MCF 10A (cell line): Measurements from ENCODE around the gene TRIM9. TPM values are rescaled to one million over a fixed set of nuclear protein-coding genes. Genes with fewer than 3 reads are reported as not detected.

ENCODE experiments used
- BruUV-seq: library from RNA; stranded (reverse); fragments of 400-500 nt; replicated peaks from 2 replicates; lab custom pipeline; 2021; lab: Mats Ljungman, UMichigan
- CTCF ChIA-PET: fragments of 300-600 bp; sonication (Branson Sonifier 250); formaldehyde crosslinking; extraction: SDS; loops from one replicate; lab custom pipeline; 2021; ENCODE audit warnings: antibody characterized with exemption, inconsistent platforms; lab: Yijun Ruan, JAX
- POLR2A ChIA-PET: fragments of 300-600, 350-650 bp; sonication (Branson Sonifier 250); formaldehyde crosslinking; extraction: SDS; loops from one replicate; lab custom pipeline; 2020; ENCODE audit warnings: antibody characterized with exemption, inconsistent platforms; lab: Yijun Ruan, JAX
- DNase-seq: peaks from one replicate; pipeline ENCODE4 v3.0.0-alpha.2; 2018; ENCODE audit not compliant: unreplicated experiment
- H3K27ac Mint-ChIP-seq: one replicate; pipeline ENCODE4 v1.8.0; 2022; ENCODE audit warnings: mild to moderate bottlenecking, low read depth, mixed read lengths; ENCODE audit not compliant: unreplicated experiment
- H3K27me3 Mint-ChIP-seq: one replicate; pipeline ENCODE4 v1.8.0; 2022; ENCODE audit warnings: mixed read lengths; ENCODE audit not compliant: insufficient read depth, unreplicated experiment
- H3K36me3 Mint-ChIP-seq: one replicate; pipeline ENCODE4 v1.8.0; 2022; ENCODE audit warnings: mild to moderate bottlenecking, moderate library complexity, mixed read lengths; ENCODE audit not compliant: insufficient read depth, unreplicated experiment
- H3K4me1 Mint-ChIP-seq: one replicate; pipeline ENCODE4 v1.8.0; 2022; ENCODE audit warnings: mixed read lengths; ENCODE audit not compliant: insufficient read depth, unreplicated experiment
- H3K4me3 Mint-ChIP-seq: one replicate; pipeline ENCODE4 v1.8.0; 2022; ENCODE audit warnings: mild to moderate bottlenecking, moderate library complexity, mixed read lengths; ENCODE audit not compliant: unreplicated experiment
- H3K9me3 Mint-ChIP-seq: one replicate; pipeline ENCODE4 v1.8.0; 2022; ENCODE audit warnings: mixed read lengths; ENCODE audit not compliant: unreplicated experiment
- intact Hi-C: fragments of 100-400 bp; cut with micrococcal nuclease; formaldehyde crosslinking; loops from 2 replicates; pipeline ENCODE4 v1.14.1; 2022
- total RNA-seq: library from RNA; stranded (reverse); gene quantifications from 2 replicates; pipeline ENCODE4 v1.2.3, GENCODE V29; 2022
- TF ChIP-seq, protein P1 (sequence below): fragments of 200-600 bp; IDR thresholded peaks from one replicate; pipeline ENCODE4 v1.8.0; 2022; ENCODE audit warnings: antibody characterized with exemption, mild to moderate bottlenecking; ENCODE audit not compliant: unreplicated experiment

The TRIM9 gene
- total RNA-seq, 1 experiment from 2014 or later = 0.19 TPM

DNA sequence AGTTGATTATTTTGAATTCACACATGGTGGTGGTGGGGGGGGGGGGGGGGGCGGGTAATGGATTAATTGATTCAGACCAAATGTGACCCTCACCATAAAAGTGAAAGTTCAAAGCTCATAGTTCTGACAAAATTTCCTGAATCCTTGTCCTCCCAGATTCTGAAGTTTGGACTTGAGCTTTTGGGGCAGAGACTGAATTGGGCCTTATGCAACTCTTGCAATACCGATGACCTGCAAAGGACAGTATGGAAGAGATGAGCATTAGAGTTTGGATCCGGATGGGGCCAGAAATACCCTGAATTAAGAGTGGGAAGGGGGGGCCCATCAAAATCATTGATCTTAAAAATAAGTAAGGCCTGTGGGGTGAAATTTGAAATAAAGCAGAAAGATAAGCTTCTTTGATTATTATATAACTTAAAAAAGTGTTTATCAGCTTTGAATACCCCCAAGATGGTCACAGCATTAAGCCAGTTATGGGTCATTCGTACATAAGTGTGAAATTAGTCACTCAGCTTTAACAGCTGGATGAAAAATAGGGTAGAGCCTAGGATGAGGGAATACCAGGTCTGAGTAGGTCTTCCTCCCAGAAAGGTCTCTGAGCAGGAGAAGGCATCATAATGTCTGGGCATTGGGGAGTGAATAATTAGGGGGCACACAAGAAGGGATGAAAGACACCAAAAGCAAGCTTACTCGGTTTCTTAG, 148.5 kb downstream of the TRIM9 start:
- POLR2A ChIA-PET = interaction anchor here (0.5 to 1.1 kb wide), 2 partner anchors 9 to 12 kb away, joined by 3 to 4 read pairs; no protein-coding TSS in a partner anchor
- DNase-seq = no peak

DNA sequence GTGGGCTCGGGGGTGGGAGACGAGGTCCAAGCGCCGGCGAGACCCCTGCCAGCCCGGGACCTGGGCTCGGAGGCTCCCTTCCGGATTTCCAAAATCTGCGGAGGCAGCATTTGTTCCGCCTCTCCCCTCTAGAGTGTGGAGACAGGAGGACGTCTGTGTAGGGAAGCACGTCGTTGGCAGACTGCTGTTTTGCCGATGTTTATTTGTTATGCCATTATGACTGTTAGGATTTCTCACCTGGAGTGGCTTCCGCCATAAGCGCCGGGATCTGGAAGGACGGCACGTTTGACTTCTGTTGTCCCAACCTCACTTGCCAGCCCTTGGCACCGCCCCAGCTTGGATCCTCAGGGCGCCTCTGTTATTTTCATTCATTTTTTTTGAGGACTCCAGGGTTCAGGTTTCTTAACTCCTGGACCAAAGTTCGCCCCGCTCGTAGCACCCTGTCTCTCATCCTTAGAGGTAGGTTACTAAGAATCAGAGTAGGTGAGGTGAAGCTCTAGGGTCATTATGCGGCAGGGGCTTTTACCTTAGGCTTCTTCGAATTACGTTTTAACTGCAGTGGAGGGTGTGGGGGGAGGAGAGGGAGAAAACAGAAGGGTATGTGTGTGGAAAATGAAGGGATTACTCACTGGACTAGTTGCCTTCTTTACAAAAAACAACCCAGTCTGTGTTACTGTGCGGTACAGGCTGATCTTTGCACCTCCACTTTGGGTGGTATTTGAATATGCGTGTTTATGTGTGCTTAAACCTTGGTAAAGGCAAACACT, 150.1 kb downstream of the TRIM9 start:
- ChIA-PET CTCF (interaction anchor here (0.6 to 0.9 kb wide), 3 partner anchors 9 to 268 kb away, joined by 4 to 5 read pairs (median 4); no protein-coding TSS in a partner anchor), POLR2A (interaction anchor here (0.6 to 2.6 kb wide), 13 partner anchors 10 to 1075 kb away, joined by 3 to 17 read pairs (median 5); partner anchors contain the start of genes NIN, SAV1 and TMX1)
- Mint-ChIP-seq H3K4me3 (peak overlapping the region; percentile 86), H3K4me1 (peaks cover 33% of the 10 kb centered on the region), H3K36me3 (no peaks in the 10 kb centered on the region), H3K27me3 (no peaks in the 10 kb centered on the region), H3K27ac (peak overlapping the region; percentile 82), H3K9me3 (no peaks in the 10 kb centered on the region)
- TF ChIP-seq, protein P1, sequence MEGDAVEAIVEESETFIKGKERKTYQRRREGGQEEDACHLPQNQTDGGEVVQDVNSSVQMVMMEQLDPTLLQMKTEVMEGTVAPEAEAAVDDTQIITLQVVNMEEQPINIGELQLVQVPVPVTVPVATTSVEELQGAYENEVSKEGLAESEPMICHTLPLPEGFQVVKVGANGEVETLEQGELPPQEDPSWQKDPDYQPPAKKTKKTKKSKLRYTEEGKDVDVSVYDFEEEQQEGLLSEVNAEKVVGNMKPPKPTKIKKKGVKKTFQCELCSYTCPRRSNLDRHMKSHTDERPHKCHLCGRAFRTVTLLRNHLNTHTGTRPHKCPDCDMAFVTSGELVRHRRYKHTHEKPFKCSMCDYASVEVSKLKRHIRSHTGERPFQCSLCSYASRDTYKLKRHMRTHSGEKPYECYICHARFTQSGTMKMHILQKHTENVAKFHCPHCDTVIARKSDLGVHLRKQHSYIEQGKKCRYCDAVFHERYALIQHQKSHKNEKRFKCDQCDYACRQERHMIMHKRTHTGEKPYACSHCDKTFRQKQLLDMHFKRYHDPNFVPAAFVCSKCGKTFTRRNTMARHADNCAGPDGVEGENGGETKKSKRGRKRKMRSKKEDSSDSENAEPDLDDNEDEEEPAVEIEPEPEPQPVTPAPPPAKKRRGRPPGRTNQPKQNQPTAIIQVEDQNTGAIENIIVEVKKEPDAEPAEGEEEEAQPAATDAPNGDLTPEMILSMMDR = no peak
- peak; percentile 75 for DNase-seq
- TSS peak; percentile 39 for BruUV-seq
- intact Hi-C loops = no loop called here

More for the DNA sequence above, 148.5 kb downstream of the TRIM9 start:
- no peak overlapping the region for H3K27ac Mint-ChIP-seq
- H3K9me3 Mint-ChIP-seq = no peaks in the 10 kb centered on the region
- H3K36me3 Mint-ChIP-seq = no peaks in the 10 kb centered on the region
- H3K27me3 Mint-ChIP-seq = no peaks in the 10 kb centered on the region
- H3K4me1 Mint-ChIP-seq = peaks cover 25% of the 10 kb centered on the region
- no peak overlapping the region for H3K4me3 Mint-ChIP-seq
- no TSS peak for BruUV-seq
- intact Hi-C loops = no loop called here
- CTCF ChIA-PET = interaction anchor here (0.7 to 1.1 kb wide), 6 partner anchors 9 to 183 kb away, joined by 3 to 5 read pairs (median 4); no protein-coding TSS in a partner anchor
- TF ChIP-seq, protein P1 = no peak

DNA sequence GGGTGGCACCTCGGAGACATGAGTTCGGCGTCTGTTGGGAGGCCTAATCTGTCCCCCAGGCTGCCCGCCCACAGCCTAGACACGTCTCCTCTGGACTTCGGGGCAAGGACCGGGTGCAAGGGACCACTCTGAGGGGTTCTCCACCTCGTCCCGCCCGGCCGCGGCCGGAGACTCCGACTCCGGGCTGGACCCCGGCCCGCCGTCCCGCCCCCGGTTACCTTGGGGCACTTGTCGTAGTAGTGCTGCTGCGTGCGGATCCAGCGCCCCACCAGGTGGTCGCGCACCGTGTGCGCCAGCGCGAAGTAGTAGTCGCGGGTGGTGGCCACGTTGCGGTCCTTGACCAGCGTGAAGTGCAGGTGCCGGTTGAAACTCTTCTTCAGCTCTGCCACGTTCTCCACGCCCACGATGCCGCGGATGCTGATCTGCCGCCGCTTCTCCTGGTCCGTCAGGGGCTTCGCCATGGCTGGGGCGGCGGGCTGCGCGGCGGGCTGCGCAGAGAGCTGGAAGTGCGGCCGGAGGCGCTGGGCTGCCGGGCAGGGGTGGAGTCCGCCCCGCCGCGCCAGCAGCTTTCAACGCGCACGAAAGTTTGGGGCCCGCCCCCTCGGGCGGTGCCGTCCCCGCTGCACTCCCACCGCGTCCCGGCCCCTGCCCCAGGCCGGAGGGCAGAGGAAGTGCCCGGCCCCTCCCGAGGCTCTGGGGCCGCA, 150.8 kb downstream of the TRIM9 start, which contains the start of gene PYGL:
TSS of gene PYGL (minus strand) at position 541 of the 704 bp plus-strand sequence. CDS start at position 461, 80 bp downstream.
- no peaks in the 10 kb centered on the region for H3K9me3 Mint-ChIP-seq
- CTCF ChIA-PET = interaction anchor here (0.5 to 1.1 kb wide), 4 partner anchors 8 to 274 kb away, joined by 3 to 5 read pairs (median 4); no protein-coding TSS in a partner anchor
- peaks cover 33% of the 10 kb centered on the region for H3K4me1 Mint-ChIP-seq

More for the DNA sequence above, 150.8 kb downstream of the TRIM9 start, which contains the start of gene PYGL:
- DNase-seq = peak; percentile 72
- Mint-ChIP-seq H3K4me3 (peak within 1 kb of the TSS; percentile 86), H3K36me3 (no peaks in the 10 kb centered on the region), H3K27ac (peak within 1 kb of the TSS; percentile 84), H3K27me3 (no peaks in the 10 kb centered on the region)
- intact Hi-C loops = no loop called here
- POLR2A ChIA-PET = interaction anchor here (0.6 to 2.6 kb wide), 14 partner anchors 9 to 307 kb away, joined by 3 to 17 read pairs (median 6); partner anchors contain the start of genes NIN, SAV1 and TMX1
- BruUV-seq = TSS peak; percentile 25
- TF ChIP-seq, protein P1 = no peak
